MM.1S (cell line): Measurements from ENCODE around the gene SFTPB.
A peak's percentile ranks its signal among the peaks of the same experiment; 100 is the strongest.

Experiments used
- DNase-seq: peaks from one replicate; pipeline ENCODE4 v3.0.0-alpha.2; 2015
- H2AFZ ChIP-seq: fragments of 300-600 bp; sonication (generic); 2 replicates; pipeline ENCODE4 v1.6.0; 2016; ENCODE audit warnings: antibody characterized with exemption, low read length
- H3F3A ChIP-seq: fragments of 300-600 bp; sonication (generic); 2 replicates; pipeline ENCODE4 v1.6.1; 2016; ENCODE audit warnings: mild to moderate bottlenecking, antibody characterized with exemption, low read length, moderate library complexity, mixed read lengths; ENCODE audit not compliant: insufficient read depth
- H3K27ac ChIP-seq: fragments of 300-600 bp; sonication (generic); 2 replicates; pipeline ENCODE4 v1.5.1; 2016; ENCODE audit warnings: mild to moderate bottlenecking, low read length
- H3K27me3 ChIP-seq: fragments of 300-600 bp; sonication (generic); replicated peaks from 2 replicates; pipeline ENCODE4 v1.6.0; 2016; ENCODE audit warnings: low read length; ENCODE audit not compliant: insufficient read depth
- H3K36me3 ChIP-seq: fragments of 300-600 bp; sonication (generic); replicated peaks from 2 replicates; pipeline ENCODE4 v1.6.1; 2016; ENCODE audit warnings: mild to moderate bottlenecking, low read length, mixed read lengths; ENCODE audit not compliant: insufficient read depth
- H3K4me1 ChIP-seq: fragments of 300-600 bp; sonication (generic); 2 replicates; pipeline ENCODE4 v1.6.1; 2016; ENCODE audit warnings: low read length, mixed read lengths
- H3K4me2 ChIP-seq: fragments of 300-600 bp; sonication (generic); 2 replicates; pipeline ENCODE4 v1.6.0; 2016; ENCODE audit warnings: low read depth, low read length
- H3K4me3 ChIP-seq: fragments of 300-600 bp; sonication (generic); 2 replicates; pipeline ENCODE4 v1.5.1; 2016; ENCODE audit warnings: low read length, mixed read lengths
- H3K79me2 ChIP-seq: fragments of 300-600 bp; sonication (generic); 2 replicates; pipeline ENCODE4 v1.6.1; 2016; ENCODE audit warnings: mixed run types, low read length, mixed read lengths
- H3K9ac ChIP-seq: fragments of 300-600 bp; sonication (generic); 2 replicates; pipeline ENCODE4 v1.6.1; 2016; ENCODE audit warnings: low read length, mixed read lengths
- H3K9me2 ChIP-seq: fragments of 300-600 bp; sonication (generic); replicated peaks from 2 replicates; pipeline ENCODE4 v1.6.1; 2016; ENCODE audit warnings: mild to moderate bottlenecking, low read length, mixed read lengths; ENCODE audit not compliant: insufficient read depth
- H3K9me3 ChIP-seq: fragments of 300-600 bp; sonication (generic); replicated peaks from 2 replicates; pipeline ENCODE4 v1.6.1; 2016; ENCODE audit warnings: mild to moderate bottlenecking, low read length, mixed read lengths; ENCODE audit not compliant: insufficient read depth
- H4K20me1 ChIP-seq: fragments of 300-600 bp; sonication (generic); 2 replicates; pipeline ENCODE4 v1.6.1; 2016; ENCODE audit warnings: mild to moderate bottlenecking, low read length, moderate library complexity, mixed read lengths; ENCODE audit not compliant: insufficient read depth
- CTCF ChIP-seq: fragments of 300-600 bp; sonication (generic); IDR thresholded peaks from 2 replicates; pipeline ENCODE4 v1.5.1; 2016; ENCODE audit warnings: antibody characterized with exemption, low read length, mixed read lengths
- EZH2 ChIP-seq: fragments of 300-600 bp; sonication (generic); optimal IDR thresholded peaks from 2 replicates; pipeline ENCODE3; 2017; ENCODE audit warnings: low read depth, mild to moderate bottlenecking, antibody characterized with exemption, low read length, mixed read lengths
- EZH2phosphoT487 ChIP-seq: fragments of 300-600 bp; sonication (generic); IDR thresholded peaks from 2 replicates; pipeline ENCODE4 v1.6.1; 2018; ENCODE audit warnings: antibody characterized with exemption, low read length

SFTPB gene

GRCh38 chr2:85706599-85707296 lies 38.7 kb upstream of the SFTPB start:
- DNase-seq, result no peak
- Histone ChIP-seq H3K4me3 (no peak overlapping the region), H3K27ac (no peak overlapping the region), H3K79me2 (no peaks in the 10 kb centered on the region), H3K4me2 (peak overlapping the region; percentile 20; the same call in 1 of the 2 replicates), H3K9me3 (no peaks in the 10 kb centered on the region), H2AFZ (peak overlapping the region; percentile 29; the same call in 1 of the 2 replicates), H3K9me2 (no peaks in the 10 kb centered on the region), H3K27me3 (no peaks in the 10 kb centered on the region), H3F3A (peaks cover 11% of the 10 kb centered on the region), H4K20me1 (no peaks in the 10 kb centered on the region), H3K9ac (no peak overlapping the region), H3K4me1 (peaks cover 67% of the 10 kb centered on the region), H3K36me3 (no peaks in the 10 kb centered on the region)
- TF ChIP-seq CTCF (no peak), EZH2phosphoT487 (no peak), EZH2 (no peak)

GRCh38 chr2:85706063-85706462 lies 38.1 kb upstream of the SFTPB start:
- H3K27ac ChIP-seq, result peak overlapping the region; percentile 93; the same call in 1 of the 2 replicates
- TF ChIP-seq EZH2 (no peak), CTCF (no peak), EZH2phosphoT487 (no peak)

GRCh38 chr2:85705680-85706039 lies 37.7 kb upstream of the SFTPB start:
- Histone ChIP-seq H3K27ac (peak overlapping the region; percentile 93), H3K9me3 (no peaks in the 10 kb centered on the region), H3K4me3 (no peak overlapping the region), H3K9me2 (no peaks in the 10 kb centered on the region), H3K4me1 (peaks cover 63% of the 10 kb centered on the region), H3F3A (peaks cover 11% of the 10 kb centered on the region), H3K27me3 (no peaks in the 10 kb centered on the region), H3K36me3 (no peaks in the 10 kb centered on the region), H3K79me2 (no peaks in the 10 kb centered on the region), H2AFZ (0 out of 2 replicates have a peak overlapping the region, but pooled peaks have one; percentile 52), H4K20me1 (no peaks in the 10 kb centered on the region), H3K9ac (peak overlapping the region; percentile 55), H3K4me2 (peak overlapping the region; percentile 47; the same call in 1 of the 2 replicates)
- DNase-seq, result no peak
- TF ChIP-seq CTCF (no peak), EZH2phosphoT487 (no peak), EZH2 (no peak)

More at GRCh38 chr2:85706063-85706462, 38.1 kb upstream of the SFTPB start:
- Histone ChIP-seq H3K4me3 (no peak overlapping the region), H3K9ac (no peak overlapping the region), H3K4me2 (no peak overlapping the region), H2AFZ (no peak overlapping the region), H3K36me3 (no peaks in the 10 kb centered on the region), H3K4me1 (peaks cover 67% of the 10 kb centered on the region), H3K27me3 (no peaks in the 10 kb centered on the region), H3F3A (peaks cover 11% of the 10 kb centered on the region), H3K79me2 (no peaks in the 10 kb centered on the region), H3K9me2 (no peaks in the 10 kb centered on the region), H3K9me3 (no peaks in the 10 kb centered on the region), H4K20me1 (no peaks in the 10 kb centered on the region)
- no peak for DNase-seq
